ENCODE data around the gene CGN. TPM values are rescaled to one million over a fixed set of nuclear protein-coding genes. Genes with fewer than 3 reads are reported as not detected.

CGN gene
- total RNA-seq, 4 donors from 2014 or later = 33.6 to 71.0 (median 44.6) TPM

DNA sequence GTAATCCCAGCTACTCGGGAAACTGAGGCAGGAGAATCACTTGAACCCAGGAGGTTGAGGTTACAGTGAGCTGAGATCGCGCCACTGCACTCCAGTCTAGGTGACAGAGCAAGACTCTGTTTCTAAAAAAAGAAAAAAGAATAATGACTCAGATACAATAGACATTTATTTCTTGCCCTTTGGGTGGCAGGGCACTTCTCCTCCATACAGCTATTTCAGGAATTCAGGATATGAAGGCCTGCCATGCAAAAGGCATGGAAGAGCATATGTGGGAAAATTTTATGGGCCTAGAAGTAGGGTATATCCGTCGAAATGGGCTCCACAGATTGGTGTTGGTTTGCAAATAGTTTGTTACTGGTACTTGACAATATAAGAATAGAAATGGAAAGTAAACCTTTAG, 31.7 kb upstream of the CGN start:
- 86 to 88% methylated on average over 5 of the region's 5 CpGs for WGBS, 2 donors
- intact Hi-C loops (cut with DNase I; ENCODE audit: low total_unique reads) = no loop called here
- peak in 1 of 2 donors; percentile 13 for DNase-seq (ENCODE audit: low spot score in 2 of 2)
- TF ChIP-seq, protein P1, sequence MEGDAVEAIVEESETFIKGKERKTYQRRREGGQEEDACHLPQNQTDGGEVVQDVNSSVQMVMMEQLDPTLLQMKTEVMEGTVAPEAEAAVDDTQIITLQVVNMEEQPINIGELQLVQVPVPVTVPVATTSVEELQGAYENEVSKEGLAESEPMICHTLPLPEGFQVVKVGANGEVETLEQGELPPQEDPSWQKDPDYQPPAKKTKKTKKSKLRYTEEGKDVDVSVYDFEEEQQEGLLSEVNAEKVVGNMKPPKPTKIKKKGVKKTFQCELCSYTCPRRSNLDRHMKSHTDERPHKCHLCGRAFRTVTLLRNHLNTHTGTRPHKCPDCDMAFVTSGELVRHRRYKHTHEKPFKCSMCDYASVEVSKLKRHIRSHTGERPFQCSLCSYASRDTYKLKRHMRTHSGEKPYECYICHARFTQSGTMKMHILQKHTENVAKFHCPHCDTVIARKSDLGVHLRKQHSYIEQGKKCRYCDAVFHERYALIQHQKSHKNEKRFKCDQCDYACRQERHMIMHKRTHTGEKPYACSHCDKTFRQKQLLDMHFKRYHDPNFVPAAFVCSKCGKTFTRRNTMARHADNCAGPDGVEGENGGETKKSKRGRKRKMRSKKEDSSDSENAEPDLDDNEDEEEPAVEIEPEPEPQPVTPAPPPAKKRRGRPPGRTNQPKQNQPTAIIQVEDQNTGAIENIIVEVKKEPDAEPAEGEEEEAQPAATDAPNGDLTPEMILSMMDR (IDR thresholded peaks at IDR 0.05) = no peak
- no peak for TF ChIP-seq POLR2A (IDR thresholded peaks at IDR 0.05)
- H3K4me3 ChIP-seq (ENCODE audit: low read depth, poor library complexity, severe bottlenecking) = no peak overlapping the region

GRCh38 chr1:151482017-151482416, 29.2 kb upstream of the CGN start:
- WGBS, 2 donors = 96 to 97% methylated on average over 1 of the region's 1 CpG
- intact Hi-C loops (cut with DNase I; ENCODE audit: low total_unique reads) = no loop called here
- H3K4me3 ChIP-seq (ENCODE audit: low read depth, poor library complexity, severe bottlenecking) = no peak overlapping the region
- DNase-seq (ENCODE audit: low spot score in 2 of 2) = no peak
- TF ChIP-seq POLR2A (IDR thresholded peaks at IDR 0.05) = no peak
- TF ChIP-seq, protein P1 (IDR thresholded peaks at IDR 0.05) = no peak

DNA sequence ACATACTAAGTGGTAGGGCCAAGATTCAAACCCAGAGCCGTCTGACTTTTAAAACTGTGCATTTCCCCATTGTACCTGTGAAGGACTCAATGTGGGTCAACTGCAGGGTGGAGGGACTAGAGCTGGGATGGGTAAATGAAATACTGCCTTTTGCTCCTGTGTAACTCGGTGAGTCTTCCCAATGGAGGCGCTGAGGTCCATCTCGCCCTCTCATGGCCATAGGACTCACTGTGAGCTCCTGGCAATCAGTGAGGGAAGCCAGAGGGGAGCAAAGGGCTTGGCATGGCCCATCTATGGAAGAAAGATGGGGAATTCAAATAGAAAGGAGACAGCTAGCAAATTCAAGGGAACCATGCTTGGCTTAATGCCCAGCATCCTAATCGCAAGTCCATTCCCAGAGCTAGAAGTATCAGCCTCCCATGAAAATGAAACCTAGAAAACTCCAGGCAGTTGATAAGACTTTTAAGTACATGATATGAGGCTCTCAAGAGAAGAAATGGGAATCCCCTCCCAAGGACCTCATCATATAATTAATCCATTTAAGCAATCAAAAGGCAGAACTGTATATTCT, 25.4 kb upstream of the CGN start:
- intact Hi-C loops (cut with DNase I; ENCODE audit: low total_unique reads) = no loop called here
- 67 to 84% methylated on average over 5 of the region's 5 CpGs for WGBS, 2 donors
- no peak overlapping the region for H3K4me3 ChIP-seq (ENCODE audit: low read depth, poor library complexity, severe bottlenecking)
- no peak for TF ChIP-seq POLR2A (IDR thresholded peaks at IDR 0.05)
- TF ChIP-seq, protein P1 (IDR thresholded peaks at IDR 0.05) = no peak
- DNase-seq (ENCODE audit: low spot score in 2 of 2) = no peak

DNA sequence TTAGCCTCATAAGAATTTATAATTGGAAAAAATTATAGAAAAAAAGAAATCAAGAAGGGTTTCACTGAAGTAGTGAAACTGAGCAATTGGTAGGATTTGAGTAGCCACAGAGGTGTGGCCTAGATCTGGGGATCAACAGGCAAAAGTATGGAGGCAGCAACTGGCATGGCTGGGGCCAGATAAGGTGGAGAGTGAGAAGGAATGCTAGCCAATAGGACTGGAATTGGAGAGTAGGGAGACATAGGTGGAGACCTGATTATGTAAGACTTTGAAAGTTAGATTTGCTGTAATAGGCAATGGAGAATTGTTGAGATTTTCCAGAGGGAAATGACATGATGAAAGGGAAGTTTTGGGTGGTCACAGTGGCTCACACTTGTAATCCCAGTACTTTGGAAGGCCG, 24.6 kb upstream of the CGN start:
- no peak overlapping the region for H3K4me3 ChIP-seq (ENCODE audit: low read depth, poor library complexity, severe bottlenecking)

GRCh38 chr1:151491641-151492040, 19.5 kb upstream of the CGN start:
- no peak overlapping the region for H3K4me3 ChIP-seq (ENCODE audit: low read depth, poor library complexity, severe bottlenecking)
- WGBS, 2 donors = 87% methylated on average over 5 of the region's 5 CpGs
- no peak for TF ChIP-seq POLR2A (IDR thresholded peaks at IDR 0.05)
- TF ChIP-seq, protein P1 (IDR thresholded peaks at IDR 0.05) = no peak
- no peak for DNase-seq (ENCODE audit: low spot score in 2 of 2)
- intact Hi-C loops (cut with DNase I; ENCODE audit: low total_unique reads) = loop anchor here (2.0 kb wide), 1 partner anchor 141 kb away; no protein-coding TSS in a partner anchor

More for the DNA sequence above, 24.6 kb upstream of the CGN start:
- DNase-seq (ENCODE audit: low spot score in 2 of 2) = no peak
- intact Hi-C loops (cut with DNase I; ENCODE audit: low total_unique reads) = no loop called here
- WGBS, 2 donors = 86 to 96% methylated on average over 1 of the region's 1 CpG
- TF ChIP-seq, protein P1 (IDR thresholded peaks at IDR 0.05) = no peak
- TF ChIP-seq POLR2A (IDR thresholded peaks at IDR 0.05) = no peak

DNA sequence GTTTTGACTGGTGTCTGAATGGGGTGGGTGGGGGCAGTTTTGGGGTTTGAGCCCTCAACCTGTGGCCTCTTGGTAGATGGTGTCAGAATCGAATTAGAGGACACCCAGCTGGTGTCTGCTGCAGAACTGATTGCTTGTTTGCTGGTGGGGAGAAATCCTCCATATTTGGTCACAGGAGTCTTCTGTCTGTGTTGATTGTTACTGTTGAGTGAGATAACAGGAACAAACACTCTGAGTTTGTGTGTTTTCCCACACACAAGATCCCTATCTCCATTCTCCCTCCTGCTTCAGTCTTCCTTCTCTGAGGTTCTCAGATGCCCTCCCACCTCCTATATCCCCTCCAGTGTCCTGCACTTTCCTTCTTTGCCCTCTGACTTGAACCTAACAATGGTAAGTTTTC, 19.1 kb upstream of the CGN start:
- intact Hi-C loops (cut with DNase I; ENCODE audit: low total_unique reads) = loop anchor here (2.0 kb wide), 1 partner anchor 141 kb away; no protein-coding TSS in a partner anchor
- TF ChIP-seq POLR2A (IDR thresholded peaks at IDR 0.05) = no peak
- TF ChIP-seq, protein P1 (IDR thresholded peaks at IDR 0.05) = no peak
- H3K4me3 ChIP-seq (ENCODE audit: low read depth, poor library complexity, severe bottlenecking) = no peak overlapping the region
- WGBS, 2 donors = 74 to 93% methylated on average over 1 of the region's 1 CpG
- DNase-seq (ENCODE audit: low spot score in 2 of 2) = no peak
